ENCODE measurements around the gene CD2.

CD2 gene

GRCh38 chr1:116763116-116763786, 9.0 kb downstream of the CD2 start:
- H3K4me3 ChIP-seq: no peak overlapping the region
- H3K27me3 ChIP-seq: no peaks in the 10 kb centered on the region
- DNase-seq: no peak
- H3K36me3 ChIP-seq: no peaks in the 10 kb centered on the region
- TF ChIP-seq CTCF (IDR thresholded peaks at IDR 0.05): no peak
- intact Hi-C loops (cut with DNase I; ENCODE audit: low total_unique reads): no loop called here
- H3K9me3 ChIP-seq: peaks cover 0 to 7% (median 0%) of the 10 kb centered on the region in 3 donors
- no peak overlapping the region for H3K27ac ChIP-seq
- no peaks in the 10 kb centered on the region for H3K4me1 ChIP-seq

- H3K27me3 ChIP-seq: no peaks in the 10 kb centered on the region
- no peak for DNase-seq
- peaks cover 0 to 7% (median 0%) of the 10 kb centered on the region in 3 donors for H3K9me3 ChIP-seq
- H3K4me3 ChIP-seq: no peak overlapping the region
- intact Hi-C loops (cut with DNase I; ENCODE audit: low total_unique reads): no loop called here
- H3K27ac ChIP-seq: no peak overlapping the region
- no peaks in the 10 kb centered on the region for H3K4me1 ChIP-seq
- no peak for TF ChIP-seq CTCF (IDR thresholded peaks at IDR 0.05)
- H3K36me3 ChIP-seq: no peaks in the 10 kb centered on the region
These were observed 9.7 kb downstream of the CD2 start for GRCh38 chr1:116763787-116764465.

- DNase-seq: no peak
- no peak for TF ChIP-seq CTCF (IDR thresholded peaks at IDR 0.05)
- Histone ChIP-seq H3K27ac (no peak overlapping the region), H3K36me3 (no peaks in the 10 kb centered on the region), H3K4me3 (no peak overlapping the region), H3K4me1 (no peaks in the 10 kb centered on the region), H3K9me3 (peaks cover 0 to 7% (median 0%) of the 10 kb centered on the region in 3 donors), H3K27me3 (no peaks in the 10 kb centered on the region)
- intact Hi-C loops (cut with DNase I; ENCODE audit: low total_unique reads): no loop called here
These were observed 10.3 kb downstream of the CD2 start for GRCh38 chr1:116764466-116764898.

GRCh38 chr1:116764906-116765862, 11.0 kb downstream of the CD2 start:
- intact Hi-C loops (cut with DNase I; ENCODE audit: low total_unique reads): no loop called here
- no peak for TF ChIP-seq CTCF (IDR thresholded peaks at IDR 0.05)
- no peaks in the 10 kb centered on the region for H3K36me3 ChIP-seq
- no peak overlapping the region for H3K27ac ChIP-seq
- H3K27me3 ChIP-seq: no peaks in the 10 kb centered on the region
- H3K9me3 ChIP-seq: peaks cover 0 to 7% (median 0%) of the 10 kb centered on the region in 3 donors
- no peak overlapping the region for H3K4me3 ChIP-seq
- no peaks in the 10 kb centered on the region for H3K4me1 ChIP-seq
- no peak for DNase-seq

GRCh38 chr1:116765962-116766361, 11.7 kb downstream of the CD2 start:
- intact Hi-C loops (cut with DNase I; ENCODE audit: low total_unique reads): no loop called here
- Histone ChIP-seq H3K4me3 (no peak overlapping the region), H3K27me3 (no peaks in the 10 kb centered on the region), H3K9me3 (peaks cover 0 to 5% (median 0%) of the 10 kb centered on the region in 3 donors), H3K27ac (no peak overlapping the region), H3K4me1 (no peaks in the 10 kb centered on the region), H3K36me3 (no peaks in the 10 kb centered on the region)
- DNase-seq: no peak
- no peak for TF ChIP-seq CTCF (IDR thresholded peaks at IDR 0.05)
